H1 (cell line): ENCODE measurements around the gene ARL6IP4. TPM values are rescaled to one million over a fixed set of nuclear protein-coding genes. Genes with fewer than 3 reads are reported as not detected.

ENCODE experiments used
- CTCF ChIA-PET: fragments of 300-600 bp; sonication (Branson Sonifier 250); formaldehyde crosslinking; loops from one replicate; lab custom pipeline; 2021; ENCODE audit not compliant: partially characterized antibody; lab: Charles Lee
- POLR2A ChIA-PET: fragments of 300-600 bp; sonication (Branson Sonifier 250); formaldehyde crosslinking; loops from one replicate; lab custom pipeline; 2021; ENCODE audit warnings: inconsistent platforms; ENCODE audit not compliant: partially characterized antibody; lab: Charles Lee
- DNase-seq, 2 experiments: peaks; one replicate each; pipeline versions ENCODE4 v3.0.0 to v3.0.0-alpha.2; 2010 to 2022; ENCODE audit warnings: low spot score in 2 of 2, low read depth in 1 of 2, mixed read lengths in 1 of 2
- FAIRE-seq: peaks from 2 replicates; lab custom pipeline; 2011; peaks lifted over from hg19 to GRCh38; lab: Jason Lieb, UNC
- H2AFZ ChIP-seq: 2 replicates; pipeline ENCODE4 v1.8.1; 2012; ENCODE audit warnings: low read length, inconsistent platforms
- H2AK5ac ChIP-seq: 2 replicates; pipeline ENCODE4 v1.6.1; 2013; ENCODE audit warnings: low read depth, low read length
- H2BK120ac ChIP-seq: replicated peaks from 2 replicates; pipeline ENCODE3; 2013; ENCODE audit warnings: low read depth, low read length, inconsistent platforms
- H2BK12ac ChIP-seq: 2 replicates; pipeline ENCODE4 v1.6.1; 2013; ENCODE audit warnings: low read depth, low read length
- H2BK15ac ChIP-seq: 2 replicates; pipeline ENCODE4 v1.6.1; 2013; ENCODE audit warnings: low read length
- H2BK20ac ChIP-seq: 2 replicates; pipeline ENCODE4 v1.6.1; 2013; ENCODE audit warnings: low read length
- H2BK5ac ChIP-seq: 2 replicates; pipeline ENCODE4 v1.6.1; 2013; ENCODE audit warnings: low read depth, low read length
- H3K14ac ChIP-seq: 2 replicates; pipeline ENCODE4 v1.6.1; 2013; ENCODE audit warnings: inconsistent platforms; ENCODE audit not compliant: insufficient read length
- H3K18ac ChIP-seq: 2 replicates; pipeline ENCODE4 v1.6.1; 2013; ENCODE audit warnings: low read length; ENCODE audit errors: extremely low read depth
- H3K23ac ChIP-seq: 2 replicates; pipeline ENCODE4 v1.6.1; 2013; ENCODE audit warnings: inconsistent platforms; ENCODE audit not compliant: insufficient read length
- H3K23me2 ChIP-seq: 2 replicates; pipeline ENCODE4 v1.6.1; 2013; ENCODE audit warnings: low read depth, low read length
- H3K27ac ChIP-seq: 2 replicates; pipeline ENCODE4 v1.6.1; 2011; ENCODE audit warnings: low read depth, low read length, inconsistent platforms
- H3K27me3 ChIP-seq, 4 experiments: replicated peaks in 1 of 4; 1 replicate in 1 of 4; 2 replicates in 3 of 4; pipeline versions ENCODE4 v1.6.1 to v1.8.1; 2011 to 2013; ENCODE audit warnings: low read length in 3 of 4, mild to moderate bottlenecking in 3 of 4, inconsistent platforms in 2 of 4, mixed read lengths in 2 of 4, moderate library complexity in 1 of 4; ENCODE audit not compliant: control insufficient read depth in 3 of 4, insufficient read depth in 3 of 4; ENCODE audit errors: extremely low read depth in 1 of 4
- H3K36me3 ChIP-seq, 4 experiments: 2 replicates each; pipeline versions ENCODE4 v1.6.1 to v1.8.1; 2011 to 2013; ENCODE audit warnings: mild to moderate bottlenecking in 4 of 4, low read length in 3 of 4, moderate library complexity in 2 of 4, control low read depth in 1 of 4, inconsistent platforms in 1 of 4; ENCODE audit not compliant: insufficient read depth in 4 of 4, control insufficient read depth in 2 of 4
- H3K4ac ChIP-seq: replicated peaks from 2 replicates; pipeline ENCODE3; 2013; ENCODE audit warnings: low read length, low read depth, mixed read lengths, inconsistent platforms; ENCODE audit not compliant: insufficient read length
- H3K4me1 ChIP-seq, 4 experiments: replicated peaks in 1 of 4; 1 replicate in 1 of 4; 2 replicates in 3 of 4; pipeline versions ENCODE4 v1.6.1 to v1.8.1; 2011 to 2013; ENCODE audit warnings: low read length in 3 of 4, inconsistent platforms in 2 of 4, mixed read lengths in 1 of 4; ENCODE audit not compliant: insufficient read depth in 4 of 4, control insufficient read depth in 3 of 4
- H3K4me2 ChIP-seq, 2 experiments: 2 replicates each; pipeline versions ENCODE4 v1.6.1 to v1.8.1; 2011 to 2013; ENCODE audit warnings: low read depth in 2 of 2, low read length in 2 of 2, control low read depth in 1 of 2, inconsistent platforms in 1 of 2, mild to moderate bottlenecking in 1 of 2; ENCODE audit not compliant: insufficient read depth in 1 of 2
- H3K4me3 ChIP-seq, 4 experiments: fragments of 200-600, 300-600 bp in 1 of 4; sonication (generic), shearing (Covaris generic), sonication (Bioruptor Twin) in 1 of 4; 2 replicates each; pipeline versions ENCODE4 v1.5.1 to v1.8.1; 2011 to 2016; ENCODE audit warnings: low read length in 4 of 4, low read depth in 3 of 4, control low read depth in 2 of 4, inconsistent platforms in 2 of 4, mild to moderate bottlenecking in 2 of 4, mixed read lengths in 1 of 4, moderate library complexity in 1 of 4; ENCODE audit not compliant: insufficient read depth in 2 of 4; ENCODE audit errors: extremely low read depth in 1 of 4
- H3K56ac ChIP-seq: replicated peaks from 2 replicates; pipeline ENCODE3; 2013; ENCODE audit warnings: low read depth, mild to moderate bottlenecking, mixed read lengths, low read length, inconsistent platforms; ENCODE audit not compliant: insufficient read length
- H3K79me1 ChIP-seq: 2 replicates; pipeline ENCODE4 v1.6.1; 2013; ENCODE audit warnings: low read depth, low read length, control low read depth
- H3K79me2 ChIP-seq, 2 experiments: 2 replicates each; pipeline versions ENCODE4 v1.6.1 to v1.8.1; 2012 to 2013; ENCODE audit warnings: low read length in 2 of 2, mild to moderate bottlenecking in 2 of 2, inconsistent platforms in 1 of 2; ENCODE audit not compliant: insufficient read depth in 2 of 2, control insufficient read depth in 1 of 2
- H3K9ac ChIP-seq, 4 experiments: replicated peaks in 1 of 4; 1 replicate in 1 of 4; 2 replicates in 3 of 4; pipeline versions ENCODE4 v1.6.1 to v1.8.1; 2011 to 2013; ENCODE audit warnings: low read depth in 3 of 4, low read length in 3 of 4, control low read depth in 2 of 4, mild to moderate bottlenecking in 2 of 4, moderate library complexity in 2 of 4, inconsistent platforms in 1 of 4; ENCODE audit errors: extremely low read depth in 1 of 4
- H3K9me3 ChIP-seq, 2 experiments: 2 replicates each; pipeline versions ENCODE4 v1.6.1 to v1.8.1; 2012 to 2013; ENCODE audit warnings: mild to moderate bottlenecking in 2 of 2, moderate library complexity in 2 of 2, control low read depth in 1 of 2, inconsistent platforms in 1 of 2, low read depth in 1 of 2, low read length in 1 of 2, mixed read lengths in 1 of 2; ENCODE audit not compliant: insufficient read depth in 2 of 2
- H4K20me1 ChIP-seq, 2 experiments: replicated peaks in 1 of 2; 2 replicates each; pipeline versions ENCODE3 to v1.8.1; 2011 to 2013; ENCODE audit warnings: inconsistent platforms in 2 of 2, low read length in 2 of 2, mild to moderate bottlenecking in 1 of 2; ENCODE audit not compliant: insufficient read depth in 2 of 2, control insufficient read depth in 1 of 2
- H4K5ac ChIP-seq: 2 replicates; pipeline ENCODE4 v1.6.1; 2013; ENCODE audit warnings: low read length, low read depth, mixed read lengths, inconsistent platforms; ENCODE audit not compliant: insufficient read length
- H4K8ac ChIP-seq: 2 replicates; pipeline ENCODE4 v1.8.0; 2013; ENCODE audit warnings: mild to moderate bottlenecking, moderate library complexity, low read length, inconsistent platforms; ENCODE audit not compliant: insufficient read depth; ENCODE audit errors: extremely low read depth
- H4K91ac ChIP-seq: replicated peaks from 2 replicates; pipeline ENCODE3; 2013; ENCODE audit warnings: low read length, mixed read lengths, inconsistent platforms; ENCODE audit not compliant: insufficient read length
- E2F6 ChIP-seq: IDR thresholded peaks from 2 replicates; pipeline ENCODE4 v1.6.1; 2012; ENCODE audit warnings: inconsistent platforms
- EP300 ChIP-seq, 2 experiments: IDR thresholded peaks; 1 replicate in 1 of 2; 2 replicates in 1 of 2; pipeline ENCODE4 v1.6.1; 2011 to 2012; ENCODE audit warnings: low read depth in 2 of 2, low read length in 2 of 2, mild to moderate bottlenecking in 2 of 2, borderline replicate concordance in 1 of 2, inconsistent platforms in 1 of 2, moderate library complexity in 1 of 2
- WGBS, 2 experiments: shearing (Covaris generic) in 1 of 2; methylation state at CpG; one replicate each; pipeline versions ENCODE4 v1.1.6 to v1.1.7; 2013 to 2015; ENCODE audit warnings: low lambda C conversion rate in 2 of 2, mixed read lengths in 2 of 2, inconsistent platforms in 1 of 2, low coverage in 1 of 2, missing lambda C conversion rate in 1 of 2; ENCODE audit not compliant: insufficient replicate concordance in 2 of 2, insufficient coverage in 1 of 2, insufficient read length in 1 of 2; ENCODE audit errors: extremely low coverage in 1 of 2, missing lambda C conversion rate in 1 of 2; 5-methylcytosine and 5-hydroxymethylcytosine counted together
- polyA plus RNA-seq, 7 experiments: library from polyadenylated mRNA; depleted of rRNA in 3 of 7; stranded (reverse) in 5 of 7; unstranded in 2 of 7; fragments of >200 nt in 5 of 7; fragments of 200-250 nt in 2 of 7; gene quantifications; 1 replicate in 5 of 7; 2 replicates in 1 of 7; 4 replicates in 1 of 7; pipeline versions ENCODE4 v1.2.1 to v1.2.3, GENCODE V29; 2011 to 2013; ENCODE audit warnings: missing spikeins in 2 of 7, mixed read lengths in 2 of 7
- total RNA-seq: library from RNA; stranded (reverse); fragmentation: NEBNext Ultra II Directional; extraction: Animal tissue kit (Norgen Biotek cat#: 25700); gene quantifications from 2 replicates; pipeline ENCODE4 v1.2.1, GENCODE V29; 2021

ARL6IP4 gene
- total and polyA plus RNA-seq, 2 of the 8 experiments (the other 6 are each of a cell fraction or from before 2014, with no cell fraction given): 76.4 to 109 TPM

GRCh38 chr12:123013185-123014095, 33.0 kb downstream of the ARL6IP4 start:
- H4K91ac ChIP-seq: no peak overlapping the region
- ChIA-PET CTCF (interaction anchor here (1.1 to 1.7 kb wide), 4 partner anchors 11 to 47 kb away, joined by 3 to 5 read pairs (median 3); no protein-coding TSS in a partner anchor), POLR2A (interaction anchor here (0.9 kb wide), 1 partner anchor 12 kb away, joined by 3 read pairs; no protein-coding TSS in a partner anchor)
- H3K36me3 ChIP-seq: no peaks in the 10 kb centered on the region
- H2AK5ac ChIP-seq: no peak overlapping the region
- no peak overlapping the region for H3K4ac ChIP-seq
- WGBS, 2 experiments: 89% methylated on average over 19 of the region's 19 CpGs; no CpG with 5 or more reads in 1 of the 2 experiments
- no peak overlapping the region for H4K5ac ChIP-seq
- no peak overlapping the region for H4K8ac ChIP-seq
- FAIRE-seq (no peak), DNase-seq (no peak)
- H3K23me2 ChIP-seq: no peaks in the 10 kb centered on the region
- no peaks in the 10 kb centered on the region for H3K79me1 ChIP-seq
- H3K9me3 ChIP-seq: no peaks in the 10 kb centered on the region; a peak in 1 of 4 replicates
- no peaks in the 10 kb centered on the region for H3K79me2 ChIP-seq
- H4K20me1 ChIP-seq: peaks cover 0 to 3% of the 10 kb centered on the region in 2 experiments
- no peak for TF ChIP-seq EP300 (IDR thresholded peaks at IDR 0.05; ENCODE audit: borderline replicate concordance in 1 of 2, low read depth in 2 of 2, low read length in 2 of 2)
- peak; percentile 50 for TF ChIP-seq E2F6
- H3K9ac ChIP-seq: no peak overlapping the region
- H3K4me2 ChIP-seq: no peak overlapping the region
- no peak overlapping the region for H2BK20ac ChIP-seq
- no peak overlapping the region for H3K14ac ChIP-seq
- H3K18ac ChIP-seq: no peak overlapping the region
- no peak overlapping the region for H2BK15ac ChIP-seq
- no peak overlapping the region for H3K56ac ChIP-seq
- H3K4me3 ChIP-seq: no peak overlapping the region
- H2BK12ac ChIP-seq: no peak overlapping the region
- no peak overlapping the region for H2AFZ ChIP-seq
- H3K27ac ChIP-seq: no peak overlapping the region
- H2BK5ac ChIP-seq: no peak overlapping the region; the same call in 1 of the 2 replicates
- no peaks in the 10 kb centered on the region for H3K27me3 ChIP-seq
- no peak overlapping the region for H3K23ac ChIP-seq
- H3K4me1 ChIP-seq: no peaks in the 10 kb centered on the region
- no peak overlapping the region for H2BK120ac ChIP-seq
